Measurements from ENCODE around the gene OXSR1. TPM values are rescaled to one million over a fixed set of nuclear protein-coding genes. Genes with fewer than 3 reads are reported as not detected.
A peak's percentile ranks its signal among the peaks of the same experiment; 100 is the strongest.

Gene OXSR1
- total and polyA plus RNA-seq, 2 of the 13 experiments (the other 11 are each of a cell fraction or from before 2014, with no cell fraction given) = 27.4 to 32.6 TPM

GRCh38 chr3:38138349-38139190 lies 26.8 kb upstream of the OXSR1 start, which contains the start of gene MYD88 (continued):
- TF ChIP-seq ZNF24 (IDR thresholded peaks at IDR 0.05) = no peak
- no peak for TF ChIP-seq ZFP36 (IDR thresholded peaks at IDR 0.05; ENCODE audit: borderline replicate concordance, low read depth, low read length, partially characterized antibody)
- TF ChIP-seq RELA (CRISPR knock-in tag; IDR thresholded peaks at IDR 0.05) = 0 out of 2 replicates have a peak, but pooled peaks have one; percentile 27
- TF ChIP-seq PRMT3 (CRISPR knock-in tag; IDR thresholded peaks at IDR 0.05; ENCODE audit: borderline replicate concordance, low read depth) = no peak
- TF ChIP-seq EEA1 (CRISPR knock-in tag; IDR thresholded peaks at IDR 0.05; ENCODE audit: borderline replicate concordance) = no peak
- TF ChIP-seq ZBTB7B (CRISPR knock-in tag; IDR thresholded peaks at IDR 0.05) = peak; percentile 77
- TF ChIP-seq NR2F2 (IDR thresholded peaks at IDR 0.05; ENCODE audit: borderline replicate concordance, low read depth) = no peak
- no peak for TF ChIP-seq ZNF337 (CRISPR knock-in tag; IDR thresholded peaks at IDR 0.05; ENCODE audit: borderline replicate concordance, low read depth)
- no peak for TF ChIP-seq MBNL3 (CRISPR knock-in tag; conservative IDR thresholded peaks at IDR 0.05)
- no peak for TF ChIP-seq RFXANK (CRISPR knock-in tag; IDR thresholded peaks at IDR 0.05)
- peak; percentile 88 for TF ChIP-seq ZNF317 (CRISPR knock-in tag; IDR thresholded peaks at IDR 0.05)
- TF ChIP-seq ZNF260 (CRISPR knock-in tag; IDR thresholded peaks at IDR 0.05; ENCODE audit: borderline replicate concordance, low read depth) = no peak
- TF ChIP-seq CBX2 (IDR thresholded peaks at IDR 0.05; ENCODE audit: low read depth, low read length) = no peak
- no peak for TF ChIP-seq CBX2 (CRISPR knock-in tag; IDR thresholded peaks at IDR 0.05; ENCODE audit: low read depth)
- TF ChIP-seq RBFOX2 (IDR thresholded peaks at IDR 0.05; ENCODE audit: low read depth, low read length) = peak; percentile 94
- TF ChIP-seq ZNF230 (CRISPR knock-in tag; IDR thresholded peaks at IDR 0.05) = 0 out of 2 replicates have a peak, but pooled peaks have one; percentile 7
- TF ChIP-seq HBP1 (CRISPR knock-in tag; IDR thresholded peaks at IDR 0.05; ENCODE audit: low read depth) = 0 out of 2 replicates have a peak, but pooled peaks have one; percentile 23
- peak; percentile 84; the same call in 1 of the 2 replicates for TF ChIP-seq ZNF142 (CRISPR knock-in tag; IDR thresholded peaks at IDR 0.05)
- TF ChIP-seq ZC3H13 (CRISPR knock-in tag; IDR thresholded peaks at IDR 0.05) = no peak
- 0 out of 2 replicates have a peak, but pooled peaks have one; percentile 2 for TF ChIP-seq GATAD1 (CRISPR knock-in tag; IDR thresholded peaks at IDR 0.05)
- TF ChIP-seq ZBTB25 (CRISPR knock-in tag; IDR thresholded peaks at IDR 0.05) = no peak
